ENCODE results near the gene ZNF483.
"Not testable (repeated sequence)": the region's sequence is repeated elsewhere in the genome, so short reads cannot be mapped to it uniquely, and the experiment has no call there.

DNA sequence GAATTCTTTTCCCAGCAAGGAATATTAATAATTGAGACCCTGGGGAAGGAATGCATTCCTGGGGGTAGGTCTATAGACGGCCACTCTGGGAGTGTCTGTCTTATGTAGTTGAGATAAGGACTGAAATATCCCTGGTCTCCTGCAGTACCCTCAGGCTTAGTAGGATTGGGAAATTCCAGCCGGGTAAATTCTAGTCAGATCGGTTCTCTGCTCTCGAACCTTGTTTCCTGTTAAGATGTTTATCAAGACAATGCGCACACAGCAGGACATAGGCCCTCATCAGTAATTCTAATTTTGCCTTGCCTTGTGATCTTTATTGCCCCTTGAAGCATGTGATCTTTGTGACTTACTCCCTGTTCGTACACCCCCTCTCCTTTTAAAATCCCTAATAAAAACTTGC is 13.4 kb upstream of the ZNF483 start:
- TF ChIP-seq, protein P1, sequence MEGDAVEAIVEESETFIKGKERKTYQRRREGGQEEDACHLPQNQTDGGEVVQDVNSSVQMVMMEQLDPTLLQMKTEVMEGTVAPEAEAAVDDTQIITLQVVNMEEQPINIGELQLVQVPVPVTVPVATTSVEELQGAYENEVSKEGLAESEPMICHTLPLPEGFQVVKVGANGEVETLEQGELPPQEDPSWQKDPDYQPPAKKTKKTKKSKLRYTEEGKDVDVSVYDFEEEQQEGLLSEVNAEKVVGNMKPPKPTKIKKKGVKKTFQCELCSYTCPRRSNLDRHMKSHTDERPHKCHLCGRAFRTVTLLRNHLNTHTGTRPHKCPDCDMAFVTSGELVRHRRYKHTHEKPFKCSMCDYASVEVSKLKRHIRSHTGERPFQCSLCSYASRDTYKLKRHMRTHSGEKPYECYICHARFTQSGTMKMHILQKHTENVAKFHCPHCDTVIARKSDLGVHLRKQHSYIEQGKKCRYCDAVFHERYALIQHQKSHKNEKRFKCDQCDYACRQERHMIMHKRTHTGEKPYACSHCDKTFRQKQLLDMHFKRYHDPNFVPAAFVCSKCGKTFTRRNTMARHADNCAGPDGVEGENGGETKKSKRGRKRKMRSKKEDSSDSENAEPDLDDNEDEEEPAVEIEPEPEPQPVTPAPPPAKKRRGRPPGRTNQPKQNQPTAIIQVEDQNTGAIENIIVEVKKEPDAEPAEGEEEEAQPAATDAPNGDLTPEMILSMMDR (IDR thresholded peaks at IDR 0.05; ENCODE audit: low read depth, low read length, missing input control): not testable (repeated sequence)
- not testable (repeated sequence) for TF ChIP-seq RAD21 (IDR thresholded peaks at IDR 0.05); RXRA (IDR thresholded peaks at IDR 0.05); SP1 (IDR thresholded peaks at IDR 0.05); TAF1 (conservative IDR thresholded peaks at IDR 0.05); YY1 (IDR thresholded peaks at IDR 0.05); HNF4G (IDR thresholded peaks at IDR 0.05)
- TF ChIP-seq, protein P2, sequence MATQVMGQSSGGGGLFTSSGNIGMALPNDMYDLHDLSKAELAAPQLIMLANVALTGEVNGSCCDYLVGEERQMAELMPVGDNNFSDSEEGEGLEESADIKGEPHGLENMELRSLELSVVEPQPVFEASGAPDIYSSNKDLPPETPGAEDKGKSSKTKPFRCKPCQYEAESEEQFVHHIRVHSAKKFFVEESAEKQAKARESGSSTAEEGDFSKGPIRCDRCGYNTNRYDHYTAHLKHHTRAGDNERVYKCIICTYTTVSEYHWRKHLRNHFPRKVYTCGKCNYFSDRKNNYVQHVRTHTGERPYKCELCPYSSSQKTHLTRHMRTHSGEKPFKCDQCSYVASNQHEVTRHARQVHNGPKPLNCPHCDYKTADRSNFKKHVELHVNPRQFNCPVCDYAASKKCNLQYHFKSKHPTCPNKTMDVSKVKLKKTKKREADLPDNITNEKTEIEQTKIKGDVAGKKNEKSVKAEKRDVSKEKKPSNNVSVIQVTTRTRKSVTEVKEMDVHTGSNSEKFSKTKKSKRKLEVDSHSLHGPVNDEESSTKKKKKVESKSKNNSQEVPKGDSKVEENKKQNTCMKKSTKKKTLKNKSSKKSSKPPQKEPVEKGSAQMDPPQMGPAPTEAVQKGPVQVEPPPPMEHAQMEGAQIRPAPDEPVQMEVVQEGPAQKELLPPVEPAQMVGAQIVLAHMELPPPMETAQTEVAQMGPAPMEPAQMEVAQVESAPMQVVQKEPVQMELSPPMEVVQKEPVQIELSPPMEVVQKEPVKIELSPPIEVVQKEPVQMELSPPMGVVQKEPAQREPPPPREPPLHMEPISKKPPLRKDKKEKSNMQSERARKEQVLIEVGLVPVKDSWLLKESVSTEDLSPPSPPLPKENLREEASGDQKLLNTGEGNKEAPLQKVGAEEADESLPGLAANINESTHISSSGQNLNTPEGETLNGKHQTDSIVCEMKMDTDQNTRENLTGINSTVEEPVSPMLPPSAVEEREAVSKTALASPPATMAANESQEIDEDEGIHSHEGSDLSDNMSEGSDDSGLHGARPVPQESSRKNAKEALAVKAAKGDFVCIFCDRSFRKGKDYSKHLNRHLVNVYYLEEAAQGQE (IDR thresholded peaks at IDR 0.05): not testable (repeated sequence)
- TF ChIP-seq, protein P3, sequence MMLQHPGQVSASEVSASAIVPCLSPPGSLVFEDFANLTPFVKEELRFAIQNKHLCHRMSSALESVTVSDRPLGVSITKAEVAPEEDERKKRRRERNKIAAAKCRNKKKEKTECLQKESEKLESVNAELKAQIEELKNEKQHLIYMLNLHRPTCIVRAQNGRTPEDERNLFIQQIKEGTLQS (IDR thresholded peaks at IDR 0.05): not testable (repeated sequence)
- TF ChIP-seq, protein P4, sequence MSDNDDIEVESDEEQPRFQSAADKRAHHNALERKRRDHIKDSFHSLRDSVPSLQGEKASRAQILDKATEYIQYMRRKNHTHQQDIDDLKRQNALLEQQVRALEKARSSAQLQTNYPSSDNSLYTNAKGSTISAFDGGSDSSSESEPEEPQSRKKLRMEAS (IDR thresholded peaks at IDR 0.05): not testable (repeated sequence)
